Measurements from ENCODE around the gene RCVRN. TPM values are rescaled to one million over a fixed set of nuclear protein-coding genes. Genes with fewer than 3 reads are reported as not detected.

The RCVRN gene
- total and polyA plus RNA-seq, 10 donors: 0.03 to 1.4 (median 0.31) TPM

DNA sequence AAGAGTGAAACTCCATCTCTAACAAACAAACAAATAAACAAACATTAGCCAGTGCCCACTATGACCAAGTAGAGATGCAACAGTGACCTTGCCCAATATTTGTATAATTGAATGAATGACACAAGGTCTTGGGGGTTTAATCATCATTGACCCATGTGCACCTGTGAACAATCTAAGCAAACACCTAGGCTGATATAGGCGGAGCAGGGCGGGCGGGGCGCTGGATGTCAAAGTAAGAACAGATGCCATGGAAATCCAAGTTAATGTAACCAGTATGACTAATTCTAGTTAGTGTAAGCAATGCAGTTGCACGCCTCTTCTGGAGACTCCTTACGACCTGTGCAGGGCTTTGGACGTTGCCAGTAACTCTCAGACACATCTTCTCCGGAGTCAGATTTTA is 17.6 kb downstream of the RCVRN start:
- Histone ChIP-seq H3K36me3 (no peaks in the 10 kb centered on the region), H3K27me3 (replicated peaks in 1 of 7) (no peaks in the 10 kb centered on the region), H3K27ac (no peak overlapping the region), H3K9me3 (peaks cover 5 to 30% (median 26%) of the 10 kb centered on the region in 8 donors), H3K4me3 (no peak overlapping the region), H3K4me1 (no peaks in the 10 kb centered on the region)
- DNase-seq: no peak
- 73 to 95% (median 89%) methylated on average over 8 of the region's 8 CpGs for WGBS, 5 donors
- TF ChIP-seq POLR2AphosphoS5 (IDR thresholded peaks at IDR 0.05) (no peak), POLR2A (IDR thresholded peaks at IDR 0.05) (no peak)
- TF ChIP-seq, protein P1, sequence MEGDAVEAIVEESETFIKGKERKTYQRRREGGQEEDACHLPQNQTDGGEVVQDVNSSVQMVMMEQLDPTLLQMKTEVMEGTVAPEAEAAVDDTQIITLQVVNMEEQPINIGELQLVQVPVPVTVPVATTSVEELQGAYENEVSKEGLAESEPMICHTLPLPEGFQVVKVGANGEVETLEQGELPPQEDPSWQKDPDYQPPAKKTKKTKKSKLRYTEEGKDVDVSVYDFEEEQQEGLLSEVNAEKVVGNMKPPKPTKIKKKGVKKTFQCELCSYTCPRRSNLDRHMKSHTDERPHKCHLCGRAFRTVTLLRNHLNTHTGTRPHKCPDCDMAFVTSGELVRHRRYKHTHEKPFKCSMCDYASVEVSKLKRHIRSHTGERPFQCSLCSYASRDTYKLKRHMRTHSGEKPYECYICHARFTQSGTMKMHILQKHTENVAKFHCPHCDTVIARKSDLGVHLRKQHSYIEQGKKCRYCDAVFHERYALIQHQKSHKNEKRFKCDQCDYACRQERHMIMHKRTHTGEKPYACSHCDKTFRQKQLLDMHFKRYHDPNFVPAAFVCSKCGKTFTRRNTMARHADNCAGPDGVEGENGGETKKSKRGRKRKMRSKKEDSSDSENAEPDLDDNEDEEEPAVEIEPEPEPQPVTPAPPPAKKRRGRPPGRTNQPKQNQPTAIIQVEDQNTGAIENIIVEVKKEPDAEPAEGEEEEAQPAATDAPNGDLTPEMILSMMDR (IDR thresholded peaks at IDR 0.05 in 8 of 11, conservative IDR thresholded peaks at IDR 0.05 in 3 of 11): no peak
- intact Hi-C loops (cut with DNase I; ENCODE audit: low total_unique reads): no loop called here

DNA sequence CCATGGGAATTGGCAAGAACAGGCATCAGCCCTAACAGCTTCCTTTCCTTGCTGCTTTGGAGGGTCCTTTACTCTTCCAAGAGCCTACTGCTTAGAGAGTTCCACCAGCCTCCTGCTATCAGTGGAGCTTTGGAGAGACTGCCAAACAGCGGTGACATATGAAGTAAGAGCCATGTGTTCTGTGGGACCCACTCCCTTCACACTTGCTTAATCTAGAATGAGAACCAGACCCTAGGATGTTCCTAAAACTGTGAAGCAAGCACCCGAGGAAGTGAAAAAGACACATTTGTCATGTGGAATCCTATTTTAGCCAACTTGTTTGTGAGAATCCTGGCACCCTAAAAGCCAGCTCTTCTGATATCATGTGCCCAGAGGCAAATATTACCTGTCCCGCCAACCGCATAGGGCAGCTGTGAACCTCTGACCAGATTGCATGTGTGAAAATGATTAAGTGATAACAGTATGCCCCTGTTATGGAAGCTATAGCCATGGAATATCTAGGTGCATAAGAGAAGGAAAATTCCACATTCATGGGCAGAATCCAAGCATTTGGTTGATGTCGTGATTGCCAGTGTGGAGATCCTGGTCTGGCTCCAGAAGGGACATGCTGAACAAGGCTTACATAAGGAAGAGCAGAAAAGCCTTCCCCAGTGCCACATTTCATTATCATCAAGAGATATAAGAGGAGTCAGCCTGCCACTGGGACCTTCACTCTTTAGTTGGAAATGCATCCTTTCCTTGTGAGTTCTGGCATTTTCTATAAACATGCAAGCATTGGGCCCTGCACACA is 18.7 kb downstream of the RCVRN start:
- Histone ChIP-seq H3K27ac (no peak overlapping the region), H3K27me3 (replicated peaks in 1 of 7) (no peaks in the 10 kb centered on the region), H3K4me3 (no peak overlapping the region), H3K36me3 (no peaks in the 10 kb centered on the region), H3K9me3 (peaks cover 5 to 39% (median 37%) of the 10 kb centered on the region in 8 donors), H3K4me1 (no peaks in the 10 kb centered on the region)
- TF ChIP-seq POLR2AphosphoS5 (IDR thresholded peaks at IDR 0.05) (no peak), POLR2A (IDR thresholded peaks at IDR 0.05) (no peak)
- TF ChIP-seq, protein P1 (IDR thresholded peaks at IDR 0.05 in 8 of 11, conservative IDR thresholded peaks at IDR 0.05 in 3 of 11): no peak
- WGBS, 5 donors: 87 to 94% (median 90%) methylated on average over 5 of the region's 5 CpGs
- DNase-seq: no peak
- intact Hi-C loops (cut with DNase I; ENCODE audit: low total_unique reads): no loop called here

DNA sequence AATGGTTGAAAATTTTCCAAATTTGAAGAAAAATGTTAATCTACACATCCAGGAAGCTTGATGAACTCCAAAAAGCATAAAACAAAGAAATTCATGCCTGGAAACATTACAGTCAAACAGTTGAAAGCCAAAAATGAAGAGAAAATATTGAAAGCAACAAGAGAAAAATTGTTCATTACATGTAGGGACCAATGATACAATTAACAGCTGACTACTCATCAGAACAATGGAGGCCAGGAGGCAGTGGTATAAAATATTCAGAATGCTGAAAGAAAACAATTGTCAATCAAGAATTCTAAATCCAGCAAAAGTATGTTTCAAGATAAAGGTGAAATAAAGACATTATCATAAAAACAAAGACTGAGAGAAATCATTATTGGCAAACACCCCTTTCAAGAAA is 21.6 kb downstream of the RCVRN start:
- no peak for DNase-seq
- TF ChIP-seq POLR2A (IDR thresholded peaks at IDR 0.05) (no peak), POLR2AphosphoS5 (IDR thresholded peaks at IDR 0.05) (no peak)
- TF ChIP-seq, protein P1 (IDR thresholded peaks at IDR 0.05 in 8 of 11, conservative IDR thresholded peaks at IDR 0.05 in 3 of 11): no peak
- Histone ChIP-seq H3K27ac (no peak overlapping the region), H3K9me3 (peaks cover 5 to 39% (median 37%) of the 10 kb centered on the region in 8 donors), H3K36me3 (no peaks in the 10 kb centered on the region), H3K4me3 (no peak overlapping the region), H3K4me1 (no peaks in the 10 kb centered on the region), H3K27me3 (replicated peaks in 1 of 7) (peaks cover 0 to 5% (median 0%) of the 10 kb centered on the region in 7 donors)
- intact Hi-C loops (cut with DNase I; ENCODE audit: low total_unique reads): no loop called here

DNA sequence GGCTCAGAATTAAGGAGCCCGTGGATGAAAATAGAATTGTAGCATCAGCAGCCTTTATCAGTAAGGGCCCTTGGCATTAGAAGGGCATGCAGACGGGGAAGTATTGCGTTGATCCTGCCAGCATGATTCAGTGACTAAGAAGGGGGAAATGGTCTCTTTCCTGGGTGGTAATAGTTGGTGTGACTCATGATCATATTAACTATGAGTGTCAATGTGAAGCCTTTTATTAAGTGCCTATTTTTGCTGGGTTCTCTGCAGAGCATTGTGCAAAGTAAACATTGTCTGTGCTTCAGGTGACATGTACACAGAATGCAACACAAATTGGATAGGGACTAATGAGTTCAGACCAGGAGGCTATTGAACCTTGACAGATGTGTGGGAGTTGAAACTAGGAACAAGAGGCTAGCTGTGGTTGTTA is 24.5 kb downstream of the RCVRN start:
- Histone ChIP-seq H3K36me3 (no peaks in the 10 kb centered on the region), H3K27ac (no peak overlapping the region), H3K9me3 (peaks cover 5 to 39% (median 37%) of the 10 kb centered on the region in 8 donors), H3K4me1 (no peaks in the 10 kb centered on the region), H3K4me3 (no peak overlapping the region), H3K27me3 (replicated peaks in 1 of 7) (peaks cover 0 to 8% (median 0%) of the 10 kb centered on the region in 7 donors)
- intact Hi-C loops (cut with DNase I; ENCODE audit: low total_unique reads): no loop called here
- no peak for TF ChIP-seq POLR2AphosphoS5 (IDR thresholded peaks at IDR 0.05)
- no peak for TF ChIP-seq POLR2A (IDR thresholded peaks at IDR 0.05)
- TF ChIP-seq, protein P1 (IDR thresholded peaks at IDR 0.05 in 8 of 11, conservative IDR thresholded peaks at IDR 0.05 in 3 of 11): no peak
- WGBS, 5 donors: 29 to 62% (median 57%) methylated on average over 3 of the region's 3 CpGs
- no peak for DNase-seq

Measured in spleen (tissue), 11 donors.